Measurements from ENCODE around the gene ETNPPL. TPM values are rescaled to one million over a fixed set of nuclear protein-coding genes. Genes with fewer than 3 reads are reported as not detected.

ETNPPL gene
- total RNA-seq, 2 donors from 2014 or later: not detected

DNA sequence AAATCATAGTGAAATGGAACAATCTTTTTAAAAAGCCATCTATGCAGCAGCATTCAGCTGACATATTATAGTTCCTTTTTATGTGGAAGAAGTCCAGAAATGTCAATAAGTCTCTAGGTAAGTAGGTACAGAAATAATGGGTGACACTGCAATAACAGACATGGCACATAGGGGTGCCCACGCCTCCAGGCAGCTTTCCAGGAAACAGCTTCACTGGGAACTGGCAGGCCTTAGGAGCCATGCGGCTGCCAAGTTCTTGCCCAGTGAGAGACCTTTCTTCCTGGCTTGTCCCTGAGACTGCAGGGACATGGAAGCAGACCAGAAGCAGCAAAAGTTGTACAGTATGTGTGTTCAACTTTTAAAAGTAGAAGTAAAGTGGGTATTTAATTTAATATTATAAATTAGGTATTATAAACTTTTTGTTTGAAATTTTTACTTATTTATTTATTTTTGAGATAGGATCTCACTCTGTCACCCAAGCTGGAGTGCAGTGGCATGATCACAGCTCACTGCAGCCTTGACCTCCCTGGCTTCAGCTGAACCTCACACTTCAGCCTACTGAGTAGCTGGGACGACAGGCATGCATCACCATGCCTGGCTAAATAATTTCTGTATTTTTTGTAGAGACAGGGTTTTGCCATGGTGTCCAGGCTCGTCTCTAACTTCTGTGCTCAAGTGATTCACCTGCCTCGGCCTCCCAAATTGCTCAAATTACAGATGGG is 12.1 kb upstream of the ETNPPL start:
- Mint-ChIP-seq H3K27ac (no peak overlapping the region), H3K9me3 (no peaks in the 10 kb centered on the region), H3K36me3 (no peaks in the 10 kb centered on the region)
- ATAC-seq (no peak), DNase-seq (ENCODE audit: low spot score in 2 of 2) (no peak)

DNA sequence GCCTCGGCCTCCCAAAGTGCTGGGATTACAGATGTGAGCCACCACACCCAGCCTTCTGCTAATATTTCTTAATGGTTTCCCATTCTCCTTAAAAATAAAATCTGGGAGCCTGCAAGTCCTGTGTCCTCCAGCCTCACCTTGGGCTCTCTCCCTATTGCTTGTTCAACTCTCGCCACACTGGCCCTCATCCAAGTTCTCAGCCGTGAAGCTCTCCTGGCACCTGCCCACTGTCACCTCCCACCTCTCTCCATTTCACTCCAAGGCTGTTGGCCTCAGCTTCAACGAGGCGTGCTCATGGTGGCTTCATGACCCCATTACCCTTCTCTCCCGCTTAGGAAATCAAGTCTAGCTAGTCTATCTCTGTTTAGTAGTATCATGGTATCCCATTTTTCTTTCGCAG is 9.5 kb upstream of the ETNPPL start:
- Mint-ChIP-seq H3K27ac (no peak overlapping the region), H3K36me3 (no peaks in the 10 kb centered on the region), H3K9me3 (no peaks in the 10 kb centered on the region)
- DNase-seq (ENCODE audit: low spot score in 2 of 2): no peak
- no peak for ATAC-seq

DNA sequence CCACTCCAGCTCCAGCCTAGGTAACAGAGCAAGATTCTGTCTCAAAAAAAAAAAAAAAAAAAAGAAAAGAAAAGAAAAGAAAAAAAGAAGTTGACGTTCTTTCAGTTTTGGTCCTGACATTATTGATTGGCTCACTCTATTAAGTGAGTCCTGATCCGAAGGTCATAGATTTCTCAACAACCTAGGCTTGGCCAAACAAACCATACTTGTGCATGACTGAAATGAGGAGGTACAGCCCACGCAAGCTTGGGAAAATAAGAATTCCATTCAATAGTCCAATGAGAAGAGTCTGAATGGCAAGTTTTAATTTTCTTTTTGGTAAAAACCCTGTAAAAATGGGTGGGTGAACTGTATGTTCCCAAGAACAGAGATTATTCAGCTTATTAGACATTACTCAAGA is 3.2 kb upstream of the ETNPPL start:
- Mint-ChIP-seq H3K36me3 (peaks cover 6 to 7% of the 10 kb centered on the region in 2 donors), H3K9me3 (no peaks in the 10 kb centered on the region), H3K27ac (no peak overlapping the region)
- ATAC-seq (no peak), DNase-seq (ENCODE audit: low spot score in 2 of 2) (no peak)

- Mint-ChIP-seq H3K36me3 (peaks cover 6 to 7% of the 10 kb centered on the region in 2 donors), H3K27ac (no peak overlapping the region), H3K9me3 (no peaks in the 10 kb centered on the region)
- ATAC-seq: no peak
- no peak for DNase-seq (ENCODE audit: low spot score in 2 of 2)
Measured at GRCh38 chr4:108763986-108764385, 1.1 kb upstream of the ETNPPL start.

- H3K9me3 Mint-ChIP-seq: no peaks in the 10 kb centered on the region
- no peak for ATAC-seq
- no peak for DNase-seq (ENCODE audit: low spot score in 2 of 2)
- no peak overlapping the region for H3K27ac Mint-ChIP-seq
- peaks cover 6 to 7% of the 10 kb centered on the region in 2 donors for H3K36me3 Mint-ChIP-seq
Measured at GRCh38 chr4:108763226-108763593, 357 bp upstream of the ETNPPL start.

DNA sequence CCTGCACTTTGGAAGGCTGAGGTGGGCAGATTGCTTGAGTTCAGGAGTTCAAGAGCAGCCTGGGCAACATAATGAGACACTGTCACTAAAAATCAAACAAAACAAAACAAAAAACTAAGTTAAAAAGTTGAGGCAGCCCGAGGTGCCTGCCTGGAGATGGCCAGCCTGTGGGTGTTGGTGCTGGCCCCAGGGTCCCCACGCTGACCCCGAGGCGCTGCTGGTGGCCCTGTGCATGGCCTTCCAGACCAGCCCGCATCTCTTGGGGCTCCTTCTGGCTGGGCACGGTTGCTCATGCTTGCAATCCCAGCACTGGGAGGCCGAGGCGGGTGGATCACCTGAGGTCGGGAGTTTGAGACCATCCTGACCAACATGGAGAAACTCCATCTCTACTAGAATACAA is 4.4 kb downstream of the ETNPPL start:
- Mint-ChIP-seq H3K9me3 (no peaks in the 10 kb centered on the region), H3K36me3 (peaks cover 5 to 6% of the 10 kb centered on the region in 2 donors), H3K27ac (no peak overlapping the region)
- DNase-seq (ENCODE audit: low spot score in 2 of 2): no peak
- no peak for ATAC-seq

- DNase-seq (ENCODE audit: low spot score in 2 of 2) (no peak), ATAC-seq (no peak)
- Mint-ChIP-seq H3K9me3 (no peaks in the 10 kb centered on the region), H3K27ac (no peak overlapping the region), H3K36me3 (no peaks in the 10 kb centered on the region)
Measured at GRCh38 chr4:108754327-108754726, 8.5 kb downstream of the ETNPPL start.

- Mint-ChIP-seq H3K27ac (no peak overlapping the region), H3K36me3 (no peaks in the 10 kb centered on the region)
- ATAC-seq: no peak
Measured at GRCh38 chr4:108751321-108751720, 11.5 kb downstream of the ETNPPL start.

DNA sequence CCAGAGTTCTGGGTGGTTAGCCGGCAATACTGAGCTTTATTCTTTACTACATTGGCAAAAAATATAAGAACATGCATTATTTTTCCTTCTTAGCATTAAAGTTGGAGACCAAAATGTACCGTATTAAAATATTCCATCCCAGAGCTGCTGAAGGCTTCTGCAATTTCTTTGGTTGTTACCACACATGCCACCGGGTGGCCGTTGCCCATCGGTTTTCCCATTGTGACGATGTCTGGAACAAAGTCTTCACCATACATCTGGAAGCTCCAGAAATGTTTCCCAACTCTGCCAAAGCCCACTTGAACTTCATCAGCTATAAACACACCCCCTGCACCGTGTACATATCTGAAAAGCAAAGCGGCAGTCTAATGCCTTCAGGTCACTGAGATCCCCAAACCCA is 13.7 kb downstream of the ETNPPL start:
- ATAC-seq: no peak
- Mint-ChIP-seq H3K27ac (no peak overlapping the region), H3K36me3 (no peaks in the 10 kb centered on the region), H3K9me3 (no peaks in the 10 kb centered on the region)
- no peak for DNase-seq (ENCODE audit: low spot score in 2 of 2)

More at GRCh38 chr4:108751321-108751720, 11.5 kb downstream of the ETNPPL start:
- DNase-seq (ENCODE audit: low spot score in 2 of 2): no peak
- no peaks in the 10 kb centered on the region for H3K9me3 Mint-ChIP-seq

- Mint-ChIP-seq H3K27ac (no peak overlapping the region), H3K36me3 (no peaks in the 10 kb centered on the region), H3K9me3 (no peaks in the 10 kb centered on the region)
- DNase-seq (ENCODE audit: low spot score in 2 of 2) (no peak), ATAC-seq (no peak)
Measured at GRCh38 chr4:108746511-108746910, 16.3 kb downstream of the ETNPPL start.

- H3K9me3 Mint-ChIP-seq: no peaks in the 10 kb centered on the region
- H3K36me3 Mint-ChIP-seq: no peaks in the 10 kb centered on the region
- DNase-seq (ENCODE audit: low spot score in 2 of 2) (no peak), ATAC-seq (no peak)
- no peak overlapping the region for H3K27ac Mint-ChIP-seq
Measured at GRCh38 chr4:108744307-108744706, 18.5 kb downstream of the ETNPPL start.

- Mint-ChIP-seq H3K27ac (no peak overlapping the region), H3K9me3 (no peaks in the 10 kb centered on the region), H3K36me3 (no peaks in the 10 kb centered on the region)
- ATAC-seq (no peak), DNase-seq (ENCODE audit: low spot score in 2 of 2) (no peak)
Measured at GRCh38 chr4:108742451-108743420, 20.1 kb downstream of the ETNPPL start.

DNA sequence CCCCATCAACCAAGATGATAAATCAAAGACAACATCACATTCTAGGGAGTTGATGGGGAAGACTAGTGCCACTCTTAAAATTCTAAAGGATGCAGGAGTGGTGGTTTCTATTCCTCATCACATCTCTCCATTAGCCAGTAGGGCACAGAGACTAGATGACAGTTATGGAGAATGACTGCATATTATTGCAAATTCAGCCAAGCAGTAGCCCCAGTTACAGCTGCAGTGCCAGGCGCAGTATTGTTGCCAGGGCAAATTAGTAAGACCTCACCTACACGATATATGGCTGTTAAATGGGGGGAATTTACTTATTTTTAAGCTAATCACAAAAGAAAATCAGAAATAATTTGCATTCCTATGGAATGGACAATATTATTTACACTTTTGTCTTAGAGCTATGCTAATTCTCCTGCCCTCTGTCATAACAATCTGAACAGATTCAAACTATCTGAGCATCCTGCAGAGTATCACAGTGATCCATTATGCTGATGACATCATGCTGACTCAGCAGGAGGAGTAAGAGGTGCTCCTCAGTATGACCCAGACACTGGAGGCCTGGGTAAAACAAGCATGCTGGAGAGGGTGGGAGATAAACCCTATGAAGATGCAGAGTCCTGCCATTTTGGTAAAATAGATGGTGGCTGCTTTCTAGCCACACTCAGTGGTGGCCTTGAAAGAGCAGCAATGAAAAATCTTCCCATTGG is 24.7 kb downstream of the ETNPPL start:
- peak overlapping the region in 1 of 2 donors; percentile 4 for H3K27ac Mint-ChIP-seq
- H3K9me3 Mint-ChIP-seq: no peaks in the 10 kb centered on the region
- H3K36me3 Mint-ChIP-seq: no peaks in the 10 kb centered on the region

DNA sequence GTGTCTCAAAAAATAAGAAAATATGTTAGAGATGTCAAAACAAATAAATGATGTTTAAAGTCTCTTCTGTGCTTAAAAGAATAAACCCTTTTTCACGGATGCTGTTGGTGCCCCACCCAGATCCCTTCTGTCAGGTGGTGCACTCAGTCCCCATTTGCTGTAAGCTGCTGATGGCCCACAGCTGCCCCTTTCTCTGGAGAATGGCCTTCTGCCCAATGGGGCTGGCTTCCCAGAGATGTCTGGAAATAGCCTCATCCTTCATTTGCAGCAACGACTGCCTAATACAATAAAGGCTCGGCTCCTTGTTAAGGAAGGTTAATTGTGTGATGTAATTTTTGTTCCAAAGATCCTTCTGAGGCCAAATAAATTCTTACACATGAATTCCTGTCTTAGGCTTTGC is 31.8 kb downstream of the ETNPPL start:
- Mint-ChIP-seq H3K9me3 (peaks cover 0 to 5% of the 10 kb centered on the region in 2 donors), H3K27ac (no peak overlapping the region), H3K36me3 (peaks cover 0 to 5% of the 10 kb centered on the region in 2 donors)
- ATAC-seq (no peak), DNase-seq (ENCODE audit: low spot score in 2 of 2) (no peak)

More for the DNA sequence above, 24.7 kb downstream of the ETNPPL start:
- DNase-seq (ENCODE audit: low spot score in 2 of 2) (no peak), ATAC-seq (no peak)

DNA sequence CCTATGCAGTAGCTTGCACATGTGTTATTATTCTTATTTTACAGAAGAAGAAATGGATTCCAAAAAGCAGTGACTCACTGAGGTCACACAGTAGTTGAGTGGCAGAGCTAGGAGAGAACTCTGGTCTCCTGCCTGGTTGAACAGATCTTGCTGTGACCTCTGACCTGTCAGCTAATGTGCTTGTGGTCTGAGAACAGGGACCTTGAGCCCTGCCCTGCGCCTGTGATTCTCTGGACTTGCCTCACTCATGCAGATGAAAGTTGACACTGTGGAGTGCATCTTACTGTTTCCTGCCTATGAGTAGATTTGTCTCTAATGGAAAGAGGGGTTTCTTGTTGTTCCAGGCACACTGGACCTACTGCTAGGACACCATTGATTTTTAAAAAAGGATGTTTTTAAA is 32.3 kb downstream of the ETNPPL start:
- Mint-ChIP-seq H3K27ac (no peak overlapping the region), H3K36me3 (peaks cover 0 to 5% of the 10 kb centered on the region in 2 donors), H3K9me3 (peaks cover 0 to 5% of the 10 kb centered on the region in 2 donors)
- DNase-seq (ENCODE audit: low spot score in 2 of 2) (no peak), ATAC-seq (no peak)

GRCh38 chr4:108729731-108730130 is 33.1 kb downstream of the ETNPPL start:
- ATAC-seq: no peak
- DNase-seq (ENCODE audit: low spot score in 2 of 2): no peak
- Mint-ChIP-seq H3K27ac (no peak overlapping the region), H3K9me3 (peaks cover 0 to 5% of the 10 kb centered on the region in 2 donors), H3K36me3 (peaks cover 0 to 5% of the 10 kb centered on the region in 2 donors)

DNA sequence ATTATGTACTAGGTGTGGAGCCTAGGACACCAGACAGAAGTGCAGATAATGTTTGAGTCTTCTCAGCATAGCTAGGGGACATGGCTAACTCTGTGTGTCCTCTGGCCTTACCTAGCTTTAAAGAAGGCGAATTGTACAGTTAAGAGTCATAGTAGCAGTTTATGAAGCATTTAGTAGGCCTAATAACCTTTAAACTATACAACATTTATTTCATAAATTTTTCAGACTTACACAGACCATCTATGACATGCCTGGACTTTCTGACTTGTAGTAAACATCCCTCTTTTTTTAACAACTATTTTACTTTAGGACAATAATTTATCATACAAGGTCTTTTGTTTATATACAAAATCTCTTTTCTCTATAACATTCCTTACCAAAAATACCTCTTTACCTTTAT is 37.4 kb downstream of the ETNPPL start:
- Mint-ChIP-seq H3K27ac (no peak overlapping the region), H3K9me3 (peaks cover 0 to 5% of the 10 kb centered on the region in 2 donors), H3K36me3 (peaks cover 0 to 10% of the 10 kb centered on the region in 2 donors)

More for the DNA sequence above, 37.4 kb downstream of the ETNPPL start:
- ATAC-seq (no peak), DNase-seq (ENCODE audit: low spot score in 2 of 2) (no peak)

Measured in activated naive CD4-positive, alpha-beta T cell treated with anti-CD3 and anti-CD28 coated beads, Interleukin-2, amount 50 U/mL, for 72 hours (primary cell).